CD14-positive monocyte (primary cell): Measurements from ENCODE around the gene DOCK1. TPM values are rescaled to one million over a fixed set of nuclear protein-coding genes. Genes with fewer than 3 reads are reported as not detected.

Experiments used
- DNase-seq, 3 donors: peaks; one replicate each; pipeline ENCODE4 v3.0.0-alpha.2; 2011 to 2022
- H2AFZ ChIP-seq: 2 replicates; pipeline ENCODE4 v1.6.0; 2012; ENCODE audit warnings: mild to moderate bottlenecking, low read depth, low read length, inconsistent platforms; ENCODE audit not compliant: insufficient read depth, poor library complexity, severe bottlenecking
- H3K27ac ChIP-seq, 2 donors: 1 replicate in 1 of 2; 2 replicates in 1 of 2; pipeline ENCODE4 v1.5.1; 2012 to 2013; ENCODE audit warnings: low read length in 2 of 2, control low read depth in 1 of 2, inconsistent platforms in 1 of 2, low read depth in 1 of 2, mild to moderate bottlenecking in 1 of 2
- H3K27me3 ChIP-seq, 2 donors: one replicate each; pipeline versions ENCODE4 v1.6.0 to v1.6.1; 2011 to 2013; ENCODE audit warnings: low read length in 2 of 2; ENCODE audit not compliant: control insufficient read depth in 2 of 2, insufficient read depth in 2 of 2
- H3K36me3 ChIP-seq, 2 donors: replicated peaks in 1 of 2; 1 replicate in 1 of 2; 2 replicates in 1 of 2; pipeline versions ENCODE4 v1.5.1 to v1.6.1; 2012 to 2013; ENCODE audit warnings: low read length in 2 of 2, control low read depth in 1 of 2, inconsistent platforms in 1 of 2, mild to moderate bottlenecking in 1 of 2; ENCODE audit not compliant: insufficient read depth in 2 of 2, control insufficient read depth in 1 of 2
- H3K4me1 ChIP-seq, 2 donors: 1 replicate in 1 of 2; 2 replicates in 1 of 2; pipeline versions ENCODE4 v1.5.1 to v1.6.1; 2012 to 2013; ENCODE audit warnings: low read length in 2 of 2, control low read depth in 1 of 2, inconsistent platforms in 1 of 2, mild to moderate bottlenecking in 1 of 2, moderate library complexity in 1 of 2; ENCODE audit not compliant: insufficient read depth in 2 of 2, control insufficient read depth in 1 of 2
- H3K4me2 ChIP-seq: replicated peaks from 2 replicates; pipeline ENCODE3; 2012; ENCODE audit warnings: low read length, moderate library complexity, mild to moderate bottlenecking; ENCODE audit not compliant: poor library complexity, severe bottlenecking; ENCODE audit errors: extremely low read depth
- H3K4me3 ChIP-seq, 3 experiments: fragments of 200-600 bp in 1 of 3; sonication (generic) in 1 of 3; replicated peaks in 1 of 3; 1 replicate in 2 of 3; 2 replicates in 1 of 3; pipeline ENCODE4 v1.5.1; 2011 to 2013; ENCODE audit warnings: low read length in 3 of 3, mild to moderate bottlenecking in 3 of 3, control low read depth in 2 of 3, low read depth in 2 of 3, inconsistent platforms in 1 of 3, moderate library complexity in 1 of 3
- H3K79me2 ChIP-seq: 2 replicates; pipeline ENCODE4 v1.6.0; 2012; ENCODE audit warnings: mild to moderate bottlenecking, control low read depth, inconsistent platforms, low read length, moderate library complexity; ENCODE audit not compliant: insufficient read depth
- H3K9ac ChIP-seq: 2 replicates; pipeline ENCODE4 v1.6.0; 2017; ENCODE audit warnings: low read length, mild to moderate bottlenecking; ENCODE audit not compliant: insufficient read depth, poor library complexity, severe bottlenecking
- H3K9me3 ChIP-seq, 2 donors: replicated peaks in 1 of 2; 1 replicate in 1 of 2; 2 replicates in 1 of 2; pipeline versions ENCODE4 v1.5.1 to v1.6.1; 2012 to 2013; ENCODE audit warnings: low read length in 2 of 2, control low read depth in 1 of 2; ENCODE audit not compliant: control insufficient read depth in 1 of 2, insufficient read depth in 1 of 2
- H4K20me1 ChIP-seq: 2 replicates; pipeline ENCODE4 v1.6.0; 2012; ENCODE audit warnings: mild to moderate bottlenecking, low read length, control low read depth, moderate library complexity; ENCODE audit not compliant: insufficient read depth
- H3K27ac Mint-ChIP-seq, 7 donors: one replicate each; pipeline ENCODE4 v1.8.0; 2020; ENCODE audit warnings: mild to moderate bottlenecking in 7 of 7, mixed read lengths in 7 of 7, moderate library complexity in 6 of 7, inconsistent platforms in 2 of 7
- H3K27me3 Mint-ChIP-seq, 3 donors: one replicate each; pipeline ENCODE4 v1.8.0; 2021 to 2022; ENCODE audit warnings: low read depth in 3 of 3, mild to moderate bottlenecking in 3 of 3, mixed read lengths in 3 of 3, moderate library complexity in 3 of 3, inconsistent platforms in 1 of 3
- H3K36me3 Mint-ChIP-seq, 2 donors: one replicate each; pipeline ENCODE4 v1.8.0; 2020; ENCODE audit warnings: mixed read lengths in 2 of 2, inconsistent platforms in 1 of 2, mild to moderate bottlenecking in 1 of 2
- H3K4me1 Mint-ChIP-seq: one replicate; pipeline ENCODE4 v1.8.0; 2020; ENCODE audit warnings: mild to moderate bottlenecking, mixed read lengths
- H3K4me3 Mint-ChIP-seq, 2 donors: one replicate each; pipeline ENCODE4 v1.8.0; 2020; ENCODE audit warnings: mild to moderate bottlenecking in 2 of 2, mixed read lengths in 2 of 2, moderate library complexity in 1 of 2
- H3K9me3 Mint-ChIP-seq, 7 donors: one replicate each; pipeline ENCODE4 v1.8.0; 2020 to 2022; ENCODE audit warnings: mixed read lengths in 7 of 7, mild to moderate bottlenecking in 6 of 7, moderate library complexity in 6 of 7, inconsistent platforms in 2 of 7
- WGBS: methylation state at CpG from one replicate; pipeline ENCODE4 v1.1.5; 2013; ENCODE audit warnings: missing lambda C conversion rate; ENCODE audit not compliant: insufficient coverage; 5-methylcytosine and 5-hydroxymethylcytosine counted together
- intact Hi-C, 2 donors: fragments of 100-400 bp; cut with micrococcal nuclease; formaldehyde crosslinking; loops; one replicate each; pipeline versions ENCODE4 v1.15.0 to v1.15.1; 2023
- polyA plus RNA-seq, 3 donors: library from polyadenylated mRNA; depleted of rRNA in 1 of 3; unstranded in 2 of 3; stranded (reverse) in 1 of 3; fragments of 300-500 nt in 2 of 3; fragments of >200 nt in 1 of 3; fragmentation: Illumina TruSeq in 2 of 3; gene quantifications; 1 replicate in 2 of 3; 2 replicates in 1 of 3; pipeline ENCODE4 v1.2.3, GENCODE V29; 2012 to 2021
- TF ChIP-seq, protein P1 (sequence below): fragments of 200-600 bp; IDR thresholded peaks from one replicate; pipeline ENCODE4 v1.8.0; 2022; ENCODE audit warnings: antibody characterized with exemption, mild to moderate bottlenecking

The DOCK1 gene
- polyA plus RNA-seq, 3 donors: 0.31 to 0.35 TPM; not detected in 1

DNA sequence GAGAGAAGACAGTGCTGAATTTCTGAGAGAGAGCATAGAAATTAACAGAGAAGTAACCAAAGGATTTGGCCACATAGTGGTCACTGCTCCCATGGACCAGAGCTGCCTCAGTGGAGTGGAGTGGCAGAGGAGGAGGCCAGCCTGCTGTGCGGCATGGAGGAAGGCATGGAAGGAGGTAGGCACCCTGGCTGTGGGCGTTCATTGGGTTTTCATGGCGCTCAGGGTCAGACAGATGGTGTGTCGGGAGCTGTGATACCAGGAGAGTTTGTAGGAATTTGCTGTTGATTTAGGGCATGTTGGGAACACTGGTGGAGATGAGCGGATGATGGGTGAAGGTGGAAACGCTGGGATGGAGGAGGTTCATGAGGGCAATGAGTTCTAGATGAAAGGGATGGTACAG lies 370.0 kb downstream of the DOCK1 start:
- H3K36me3 ChIP-seq: no peaks in the 10 kb centered on the region
- Mint-ChIP-seq H3K27me3 (peaks cover 0 to 3% (median 0%) of the 10 kb centered on the region in 3 donors), H3K4me3 (no peak overlapping the region), H3K36me3 (no peaks in the 10 kb centered on the region), H3K4me1 (peaks cover 7% of the 10 kb centered on the region), H3K9me3 (peaks cover 0 to 14% (median 10%) of the 10 kb centered on the region in 7 donors), H3K27ac (no peak overlapping the region)
- H2AFZ ChIP-seq: no peak overlapping the region
- H3K4me2 ChIP-seq: no peak overlapping the region
- H3K9ac ChIP-seq: no peak overlapping the region
- TF ChIP-seq, protein P1, sequence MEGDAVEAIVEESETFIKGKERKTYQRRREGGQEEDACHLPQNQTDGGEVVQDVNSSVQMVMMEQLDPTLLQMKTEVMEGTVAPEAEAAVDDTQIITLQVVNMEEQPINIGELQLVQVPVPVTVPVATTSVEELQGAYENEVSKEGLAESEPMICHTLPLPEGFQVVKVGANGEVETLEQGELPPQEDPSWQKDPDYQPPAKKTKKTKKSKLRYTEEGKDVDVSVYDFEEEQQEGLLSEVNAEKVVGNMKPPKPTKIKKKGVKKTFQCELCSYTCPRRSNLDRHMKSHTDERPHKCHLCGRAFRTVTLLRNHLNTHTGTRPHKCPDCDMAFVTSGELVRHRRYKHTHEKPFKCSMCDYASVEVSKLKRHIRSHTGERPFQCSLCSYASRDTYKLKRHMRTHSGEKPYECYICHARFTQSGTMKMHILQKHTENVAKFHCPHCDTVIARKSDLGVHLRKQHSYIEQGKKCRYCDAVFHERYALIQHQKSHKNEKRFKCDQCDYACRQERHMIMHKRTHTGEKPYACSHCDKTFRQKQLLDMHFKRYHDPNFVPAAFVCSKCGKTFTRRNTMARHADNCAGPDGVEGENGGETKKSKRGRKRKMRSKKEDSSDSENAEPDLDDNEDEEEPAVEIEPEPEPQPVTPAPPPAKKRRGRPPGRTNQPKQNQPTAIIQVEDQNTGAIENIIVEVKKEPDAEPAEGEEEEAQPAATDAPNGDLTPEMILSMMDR: no peak
- no peaks in the 10 kb centered on the region for H3K4me1 ChIP-seq
- H3K79me2 ChIP-seq: no peaks in the 10 kb centered on the region
- H3K4me3 ChIP-seq: no peak overlapping the region
- no peaks in the 10 kb centered on the region for H3K27me3 ChIP-seq
- H4K20me1 ChIP-seq: no peaks in the 10 kb centered on the region
- H3K9me3 ChIP-seq: peaks cover 0 to 5% of the 10 kb centered on the region in 2 donors
- intact Hi-C loops: no loop called here
- DNase-seq: no peak
- WGBS: 98% methylated on average over 6 of the region's 6 CpGs
- H3K27ac ChIP-seq: no peak overlapping the region

DNA sequence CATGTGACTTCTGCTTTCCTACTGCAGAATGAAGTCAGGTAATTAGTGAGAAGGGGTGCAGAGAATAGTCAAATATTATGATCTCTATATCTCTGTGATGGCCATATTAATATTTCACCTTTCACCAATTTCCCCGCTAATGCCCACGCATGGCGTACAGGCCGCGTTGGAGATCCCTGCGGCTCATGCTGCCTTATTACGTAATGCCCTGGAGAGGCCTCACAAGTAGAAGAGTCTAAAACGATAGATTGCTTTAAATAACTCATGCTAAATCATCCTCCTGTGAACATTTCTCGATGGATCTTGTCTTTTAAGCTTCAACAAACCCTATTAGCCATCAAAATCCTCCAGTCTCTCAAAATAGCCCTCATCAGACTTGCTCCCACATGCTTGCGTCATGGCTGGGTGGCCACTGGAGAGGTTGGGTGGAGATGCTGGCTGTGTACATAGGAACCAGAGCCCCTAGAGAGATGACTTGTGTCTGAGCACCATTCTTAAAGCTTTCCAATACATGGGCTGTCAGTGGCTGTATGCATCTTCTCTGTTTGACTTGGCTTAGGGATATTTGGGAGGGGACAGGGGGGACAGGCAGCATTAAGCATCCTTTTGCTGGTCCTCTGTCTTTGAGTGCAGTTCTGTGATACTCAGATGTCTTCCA lies 370.7 kb downstream of the DOCK1 start:
- Histone ChIP-seq H3K9ac (no peak overlapping the region), H3K79me2 (no peaks in the 10 kb centered on the region), H3K4me1 (no peaks in the 10 kb centered on the region), H3K36me3 (no peaks in the 10 kb centered on the region), H3K9me3 (peaks cover 0 to 5% of the 10 kb centered on the region in 2 donors), H2AFZ (no peak overlapping the region), H3K27me3 (no peaks in the 10 kb centered on the region), H4K20me1 (no peaks in the 10 kb centered on the region), H3K27ac (no peak overlapping the region), H3K4me2 (no peak overlapping the region), H3K4me3 (no peak overlapping the region)
- 83% methylated on average over 8 of the region's 10 CpGs for WGBS
- DNase-seq: no peak
- intact Hi-C loops: no loop called here
- H3K9me3 Mint-ChIP-seq: peaks cover 0 to 14% (median 10%) of the 10 kb centered on the region in 7 donors
- H3K4me3 Mint-ChIP-seq: no peak overlapping the region
- H3K27me3 Mint-ChIP-seq: peaks cover 0 to 3% (median 0%) of the 10 kb centered on the region in 3 donors
- no peaks in the 10 kb centered on the region for H3K36me3 Mint-ChIP-seq
- no peak overlapping the region for H3K27ac Mint-ChIP-seq
- H3K4me1 Mint-ChIP-seq: peaks cover 7% of the 10 kb centered on the region
- TF ChIP-seq, protein P1: no peak
